GM12874 (cell line): ENCODE measurements around the gene CREBBP.

Experiments used
- TF ChIP-seq, protein P1 (sequence below): IDR thresholded peaks from 2 replicates; pipeline ENCODE4 v1.5.1; 2011; ENCODE audit warnings: low read depth, mild to moderate bottlenecking, control low read depth, low read length, moderate library complexity; ENCODE audit not compliant: insufficient read depth

Gene CREBBP

DNA sequence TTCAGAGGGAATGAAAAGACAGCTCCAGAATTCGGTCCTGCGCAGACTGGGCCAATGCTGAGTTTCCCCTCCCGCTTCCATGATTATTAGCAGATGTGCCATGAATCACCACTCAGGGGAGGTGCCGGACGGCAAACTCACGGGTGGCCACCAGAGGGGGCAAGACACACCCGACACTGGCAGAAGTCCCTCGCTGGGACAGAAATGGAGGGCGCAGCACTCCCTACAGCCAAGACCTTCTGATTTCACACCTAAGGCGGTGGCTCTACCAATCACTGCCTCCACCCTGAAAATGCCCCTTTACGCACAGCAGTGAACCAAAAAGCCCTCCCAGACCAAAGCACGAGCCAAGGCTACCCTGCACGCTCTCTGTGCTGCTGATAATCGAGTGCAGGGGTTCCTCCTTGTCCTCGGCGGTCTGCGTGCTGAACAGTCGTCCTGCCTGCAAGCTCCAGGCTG lies 190.0 kb downstream of the CREBBP start:
- TF ChIP-seq, protein P1, sequence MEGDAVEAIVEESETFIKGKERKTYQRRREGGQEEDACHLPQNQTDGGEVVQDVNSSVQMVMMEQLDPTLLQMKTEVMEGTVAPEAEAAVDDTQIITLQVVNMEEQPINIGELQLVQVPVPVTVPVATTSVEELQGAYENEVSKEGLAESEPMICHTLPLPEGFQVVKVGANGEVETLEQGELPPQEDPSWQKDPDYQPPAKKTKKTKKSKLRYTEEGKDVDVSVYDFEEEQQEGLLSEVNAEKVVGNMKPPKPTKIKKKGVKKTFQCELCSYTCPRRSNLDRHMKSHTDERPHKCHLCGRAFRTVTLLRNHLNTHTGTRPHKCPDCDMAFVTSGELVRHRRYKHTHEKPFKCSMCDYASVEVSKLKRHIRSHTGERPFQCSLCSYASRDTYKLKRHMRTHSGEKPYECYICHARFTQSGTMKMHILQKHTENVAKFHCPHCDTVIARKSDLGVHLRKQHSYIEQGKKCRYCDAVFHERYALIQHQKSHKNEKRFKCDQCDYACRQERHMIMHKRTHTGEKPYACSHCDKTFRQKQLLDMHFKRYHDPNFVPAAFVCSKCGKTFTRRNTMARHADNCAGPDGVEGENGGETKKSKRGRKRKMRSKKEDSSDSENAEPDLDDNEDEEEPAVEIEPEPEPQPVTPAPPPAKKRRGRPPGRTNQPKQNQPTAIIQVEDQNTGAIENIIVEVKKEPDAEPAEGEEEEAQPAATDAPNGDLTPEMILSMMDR = peak; percentile 89

DNA sequence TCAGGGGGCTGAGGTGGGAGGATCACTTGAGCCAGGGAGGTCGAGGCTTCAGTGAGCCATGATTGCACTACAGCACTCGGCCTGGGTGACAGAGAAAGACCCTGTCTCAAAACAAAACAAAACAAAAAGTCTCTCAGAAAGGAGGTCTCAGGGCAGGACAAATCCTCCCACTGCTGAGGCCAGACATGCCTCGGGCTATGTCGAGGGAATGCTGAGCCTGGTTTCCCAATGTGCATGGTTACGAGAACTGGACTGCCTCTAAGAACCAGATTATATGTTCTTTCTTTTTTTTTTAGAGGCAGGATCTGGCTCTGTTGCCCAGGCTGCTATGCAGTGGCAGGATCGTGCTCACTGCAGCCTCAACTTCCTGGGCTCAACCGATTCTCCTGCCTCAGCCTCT lies 190.8 kb downstream of the CREBBP start:
- TF ChIP-seq, protein P1 = no peak

DNA sequence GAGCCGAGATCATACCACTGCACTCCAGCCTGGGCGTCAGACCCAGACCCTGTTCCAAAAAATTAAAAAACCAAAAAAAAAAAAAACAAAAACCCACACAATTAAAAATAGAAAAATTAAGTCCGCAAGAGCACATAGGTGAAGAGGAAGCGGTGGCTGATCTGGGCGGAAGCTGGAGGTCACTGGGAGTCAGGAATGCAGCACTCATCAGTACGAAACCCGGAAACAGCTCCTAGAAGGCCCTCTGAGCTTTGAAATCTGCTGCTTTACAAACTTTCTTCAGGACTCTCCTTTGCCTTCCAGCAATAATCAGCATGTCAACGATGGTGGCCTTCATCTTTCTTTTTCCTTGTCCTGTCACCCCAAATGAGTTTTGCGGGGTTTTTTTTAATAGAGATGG lies 192.7 kb downstream of the CREBBP start:
- TF ChIP-seq, protein P1 = no peak

DNA sequence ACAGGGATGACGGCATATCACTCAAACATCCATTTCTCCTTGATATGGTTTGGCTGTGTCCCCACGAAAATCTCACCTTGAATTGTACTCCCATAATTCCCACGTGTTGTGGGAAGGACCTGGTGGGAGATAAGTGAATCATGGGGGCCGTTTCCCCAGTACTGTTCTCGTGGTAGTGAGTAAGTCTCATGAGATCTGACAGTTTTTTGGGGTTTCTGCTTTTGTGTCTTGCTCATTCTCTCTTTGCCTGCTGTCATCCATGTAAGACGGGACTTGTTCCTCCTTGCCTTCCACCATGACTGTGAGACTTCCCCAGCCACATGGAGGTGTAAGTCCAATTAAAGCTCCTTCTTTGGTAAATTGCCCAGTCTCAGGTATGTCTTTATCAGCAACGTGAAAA lies 193.5 kb downstream of the CREBBP start:
- TF ChIP-seq, protein P1 = no peak

DNA sequence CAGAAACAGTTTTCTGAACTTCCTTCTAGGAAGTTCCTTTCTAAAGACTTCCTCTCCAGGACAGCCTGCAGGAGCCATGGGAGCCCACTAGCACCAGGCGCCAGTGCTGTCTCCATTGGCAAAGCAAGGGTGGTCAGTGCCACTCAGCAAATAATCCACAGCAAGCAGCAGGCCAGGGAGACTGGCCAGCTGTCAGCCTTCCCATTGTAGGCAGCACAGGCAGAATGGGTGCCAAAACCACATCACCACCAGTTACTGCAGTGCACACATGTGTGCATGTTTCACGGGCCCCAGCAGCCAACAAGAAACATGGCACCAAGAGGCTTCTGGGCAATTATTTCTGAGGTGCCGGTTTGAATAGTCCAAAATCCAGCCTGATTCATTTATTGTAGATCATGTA lies 199.3 kb downstream of the CREBBP start:
- TF ChIP-seq, protein P1 = no peak

DNA sequence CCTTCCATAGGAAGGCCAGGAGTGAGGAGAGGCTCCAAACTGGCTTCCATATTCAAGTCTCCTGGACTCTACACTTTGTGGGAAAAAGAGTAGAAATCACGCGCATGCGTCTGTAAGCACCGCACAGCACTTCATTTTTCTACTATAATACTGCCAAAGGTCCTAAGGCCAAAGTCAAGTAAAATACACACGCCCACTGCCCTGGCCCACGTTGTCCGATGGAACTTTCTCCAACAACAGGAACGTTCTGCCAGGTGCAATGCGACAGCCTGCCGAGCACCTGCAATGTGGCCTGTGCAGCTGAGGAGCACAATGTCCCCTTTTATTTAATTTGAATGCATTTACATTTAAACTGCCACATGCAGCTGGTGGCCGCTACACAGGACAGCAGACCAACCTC lies 202.5 kb downstream of the CREBBP start:
- TF ChIP-seq, protein P1 = no peak

DNA sequence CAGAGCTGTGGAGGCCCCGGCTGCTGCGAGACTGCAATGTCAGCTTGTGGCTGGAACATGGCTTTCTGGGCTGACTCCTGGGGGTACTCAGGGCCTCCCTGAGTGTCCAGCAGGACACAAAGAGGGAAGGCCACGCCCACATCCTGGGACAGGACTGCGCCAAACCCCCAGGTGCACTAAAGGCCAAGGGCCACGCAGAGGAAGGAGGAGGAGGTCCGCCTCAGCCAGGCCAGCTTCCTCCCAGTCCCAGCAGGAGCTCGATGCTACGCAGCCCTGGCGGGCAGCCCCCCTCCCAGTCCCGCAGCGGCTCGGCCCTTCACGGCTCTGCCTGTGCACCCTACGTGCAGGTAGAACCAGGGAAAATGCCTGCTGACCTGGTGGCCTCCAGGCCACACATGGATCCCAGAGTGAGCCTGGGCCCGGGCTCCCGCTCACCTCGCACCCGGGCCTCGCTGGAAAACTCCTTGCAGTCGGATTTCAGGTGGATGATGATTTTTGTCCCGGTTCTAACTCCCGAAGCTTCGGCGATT lies 204.8 kb downstream of the CREBBP start:
- TF ChIP-seq, protein P1 = no peak
